C4-2B (cell line): ENCODE data around the gene FDPS.

Experiments used
- H3K27ac ChIP-seq: fragments of 450-650 bp; 2 replicates; pipeline ENCODE4 v1.5.1; 2017
- CTCF ChIP-seq: fragments of 450-650 bp; conservative IDR thresholded peaks from 2 replicates; pipeline ENCODE4 v1.5.1; 2017; ENCODE audit warnings: mild to moderate bottlenecking
- ZFX ChIP-seq: fragments of 450-650 bp; IDR thresholded peaks from 2 replicates; pipeline ENCODE4 v1.6.1; 2017

The FDPS gene

GRCh38 chr1:155308493-155309422 lies at the start of gene FDPS:
FDPS (plus strand) TSS chr1:155308866; CDS start chr1:155309790, 924 bp downstream.
- TF ChIP-seq ZFX: peak; percentile 25; the same call in 1 of the 2 replicates
- no peak for TF ChIP-seq CTCF
- peak within 1 kb of the TSS; percentile 93 for H3K27ac ChIP-seq

GRCh38 chr1:155260276-155260675 lies 48.4 kb upstream of the FDPS start:
- H3K27ac ChIP-seq: no peak overlapping the region
- TF ChIP-seq CTCF: no peak
- TF ChIP-seq ZFX: no peak

- TF ChIP-seq ZFX: no peak
- no peak; the same call in 1 of the 2 replicates for TF ChIP-seq CTCF
- H3K27ac ChIP-seq: peak overlapping the region; percentile 82
Measured at GRCh38 chr1:155261493-155261851, 47.2 kb upstream of the FDPS start.

- H3K27ac ChIP-seq: peak within 1 kb of the TSS; percentile 82
- TF ChIP-seq CTCF (no peak), ZFX (peak; percentile 49; the same call in 1 of the 2 replicates)
Measured at GRCh38 chr1:155261852-155262673, 46.6 kb upstream of the FDPS start, which contains the start of gene SCAMP3. SCAMP3 (minus strand) TSS chr1:155262360; CDS start chr1:155262151, 209 bp downstream.

- H3K27ac ChIP-seq: peak overlapping the region; percentile 82
- TF ChIP-seq ZFX (no peak), CTCF (no peak)
Measured at GRCh38 chr1:155263067-155263466, 45.6 kb upstream of the FDPS start.

GRCh38 chr1:155266553-155266952 lies 42.1 kb upstream of the FDPS start:
- TF ChIP-seq ZFX (no peak), CTCF (no peak)
- no peak overlapping the region for H3K27ac ChIP-seq
